ENCODE measurements around the gene PITRM1. TPM values are rescaled to one million over a fixed set of nuclear protein-coding genes. Genes with fewer than 3 reads are reported as not detected.

Gene PITRM1
- total RNA-seq, 5 donors from 2014 or later (not counting 1 experiment from before 2014, with no cell fraction given), result 73.9 to 89.5 (median 81.0) TPM

GRCh38 chr10:3115685-3116084 is 56.9 kb downstream of the PITRM1 start:
- H3K27me3 ChIP-seq (replicated peaks in 1 of 2; ENCODE audit: control insufficient read depth in 2 of 2, extremely low read depth in 1 of 2, insufficient read depth in 2 of 2, low read length in 1 of 2), result no peaks in the 10 kb centered on the region
- Mint-ChIP-seq H3K27ac (no peak overlapping the region), H3K9me3 (no peaks in the 10 kb centered on the region), H3K36me3 (peaks cover 73% of the 10 kb centered on the region), H3K27me3 (no peaks in the 10 kb centered on the region), H3K4me3 (no peak overlapping the region), H3K4me1 (no peaks in the 10 kb centered on the region)
- no peak overlapping the region for H3K4me3 ChIP-seq (ENCODE audit: control insufficient read depth in 1 of 2, extremely low read depth in 1 of 2, low read length in 1 of 2)
- H3K36me3 ChIP-seq (ENCODE audit: control insufficient read depth in 2 of 2, extremely low read depth in 1 of 2, insufficient read depth in 1 of 2, low read length in 1 of 2), result peaks cover 24 to 82% of the 10 kb centered on the region in 2 donors
- DNase-seq (no peak), ATAC-seq (replicated peaks in 1 of 4) (no peak)
- no peaks in the 10 kb centered on the region for H3K4me1 ChIP-seq (ENCODE audit: control insufficient read depth in 1 of 2, extremely low read depth in 1 of 2, insufficient read depth in 2 of 2, low read length in 2 of 2)
- ChIA-PET CTCF (no interaction called here), POLR2A (no interaction called here)
- no peaks in the 10 kb centered on the region for H3K9me3 ChIP-seq
- H3K27ac ChIP-seq (ENCODE audit: low read length), result no peak overlapping the region
- WGBS (ENCODE audit: insufficient coverage), result 100% methylated on average over 3 of the region's 8 CpGs

GRCh38 chr10:3113343-3113720 is 59.2 kb downstream of the PITRM1 start:
- peaks cover 82% of the 10 kb centered on the region for H3K36me3 Mint-ChIP-seq
- Histone ChIP-seq H3K27me3 (replicated peaks in 1 of 2; ENCODE audit: control insufficient read depth in 2 of 2, extremely low read depth in 1 of 2, insufficient read depth in 2 of 2, low read length in 1 of 2) (no peaks in the 10 kb centered on the region), H3K27ac (ENCODE audit: low read length) (no peak overlapping the region), H3K9me3 (no peaks in the 10 kb centered on the region), H3K4me1 (ENCODE audit: control insufficient read depth in 1 of 2, extremely low read depth in 1 of 2, insufficient read depth in 2 of 2, low read length in 2 of 2) (no peaks in the 10 kb centered on the region), H3K36me3 (ENCODE audit: control insufficient read depth in 2 of 2, extremely low read depth in 1 of 2, insufficient read depth in 1 of 2, low read length in 1 of 2) (peaks cover 18 to 84% of the 10 kb centered on the region in 2 donors), H3K4me3 (ENCODE audit: control insufficient read depth in 1 of 2, extremely low read depth in 1 of 2, low read length in 1 of 2) (no peak overlapping the region)
- WGBS (ENCODE audit: insufficient coverage), result 83% methylated on average over 14 of the region's 19 CpGs
- ATAC-seq (replicated peaks in 1 of 4) (no peak), DNase-seq (no peak)
- H3K27me3 Mint-ChIP-seq, result no peaks in the 10 kb centered on the region
- CTCF ChIA-PET, result no interaction called here
- POLR2A ChIA-PET, result no interaction called here
- H3K4me1 Mint-ChIP-seq, result no peaks in the 10 kb centered on the region
- no peak overlapping the region for H3K27ac Mint-ChIP-seq
- no peak overlapping the region for H3K4me3 Mint-ChIP-seq
- no peaks in the 10 kb centered on the region for H3K9me3 Mint-ChIP-seq

GRCh38 chr10:3111621-3112163 is 60.9 kb downstream of the PITRM1 start:
- POLR2A ChIA-PET, result no interaction called here
- Histone ChIP-seq H3K27me3 (replicated peaks in 1 of 2; ENCODE audit: control insufficient read depth in 2 of 2, extremely low read depth in 1 of 2, insufficient read depth in 2 of 2, low read length in 1 of 2) (no peaks in the 10 kb centered on the region), H3K9me3 (no peaks in the 10 kb centered on the region), H3K36me3 (ENCODE audit: control insufficient read depth in 2 of 2, extremely low read depth in 1 of 2, insufficient read depth in 1 of 2, low read length in 1 of 2) (peaks cover 28 to 86% of the 10 kb centered on the region in 2 donors), H3K4me1 (ENCODE audit: control insufficient read depth in 1 of 2, extremely low read depth in 1 of 2, insufficient read depth in 2 of 2, low read length in 2 of 2) (no peaks in the 10 kb centered on the region), H3K27ac (ENCODE audit: low read length) (no peak overlapping the region), H3K4me3 (ENCODE audit: control insufficient read depth in 1 of 2, extremely low read depth in 1 of 2, low read length in 1 of 2) (no peak overlapping the region)
- Mint-ChIP-seq H3K27ac (no peak overlapping the region), H3K9me3 (no peaks in the 10 kb centered on the region), H3K4me1 (no peaks in the 10 kb centered on the region), H3K4me3 (no peak overlapping the region), H3K36me3 (peaks cover 78% of the 10 kb centered on the region), H3K27me3 (no peaks in the 10 kb centered on the region)
- CTCF ChIA-PET, result no interaction called here
- no peak for ATAC-seq (replicated peaks in 1 of 4)
- WGBS (ENCODE audit: insufficient coverage), result 95% methylated on average over 6 of the region's 15 CpGs
- DNase-seq, result no peak

- Mint-ChIP-seq H3K36me3 (peaks cover 71% of the 10 kb centered on the region), H3K4me3 (no peak overlapping the region), H3K4me1 (no peaks in the 10 kb centered on the region), H3K9me3 (no peaks in the 10 kb centered on the region), H3K27ac (no peak overlapping the region), H3K27me3 (no peaks in the 10 kb centered on the region)
- DNase-seq (no peak), ATAC-seq (replicated peaks in 1 of 4) (no peak)
- Histone ChIP-seq H3K27me3 (replicated peaks in 1 of 2; ENCODE audit: control insufficient read depth in 2 of 2, extremely low read depth in 1 of 2, insufficient read depth in 2 of 2, low read length in 1 of 2) (no peaks in the 10 kb centered on the region), H3K27ac (ENCODE audit: low read length) (no peak overlapping the region), H3K4me3 (ENCODE audit: control insufficient read depth in 1 of 2, extremely low read depth in 1 of 2, low read length in 1 of 2) (no peak overlapping the region), H3K4me1 (ENCODE audit: control insufficient read depth in 1 of 2, extremely low read depth in 1 of 2, insufficient read depth in 2 of 2, low read length in 2 of 2) (no peaks in the 10 kb centered on the region), H3K36me3 (ENCODE audit: control insufficient read depth in 2 of 2, extremely low read depth in 1 of 2, insufficient read depth in 1 of 2, low read length in 1 of 2) (peaks cover 28 to 80% of the 10 kb centered on the region in 2 donors), H3K9me3 (no peaks in the 10 kb centered on the region)
- CTCF ChIA-PET, result interaction anchor here in 1 of 2 donors (0.7 kb wide), 1 partner anchor 9 kb away, joined by 5 read pairs; no protein-coding TSS in a partner anchor
- POLR2A ChIA-PET, result no interaction called here
- 92% methylated on average over 9 of the region's 9 CpGs for WGBS (ENCODE audit: insufficient coverage)
Measured at GRCh38 chr10:3110782-3111620, 61.6 kb downstream of the PITRM1 start.

GRCh38 chr10:3109633-3110032 is 62.9 kb downstream of the PITRM1 start:
- H3K27ac Mint-ChIP-seq, result no peak overlapping the region
- POLR2A ChIA-PET, result interaction anchor here in 1 of 2 donors (0.8 kb wide), 1 partner anchor 1683 kb away, joined by 3 read pairs; no protein-coding TSS in a partner anchor
- peaks cover 67% of the 10 kb centered on the region for H3K36me3 Mint-ChIP-seq
- H3K27me3 ChIP-seq (replicated peaks in 1 of 2; ENCODE audit: control insufficient read depth in 2 of 2, extremely low read depth in 1 of 2, insufficient read depth in 2 of 2, low read length in 1 of 2), result no peaks in the 10 kb centered on the region
- CTCF ChIA-PET, result no interaction called here
- DNase-seq (no peak), ATAC-seq (replicated peaks in 1 of 4) (no peak)
- no peaks in the 10 kb centered on the region for H3K4me1 Mint-ChIP-seq
- WGBS (ENCODE audit: insufficient coverage), result 86% methylated on average over 7 of the region's 12 CpGs
- no peak overlapping the region for H3K4me3 Mint-ChIP-seq
- H3K4me3 ChIP-seq (ENCODE audit: control insufficient read depth in 1 of 2, extremely low read depth in 1 of 2, low read length in 1 of 2), result no peak overlapping the region
- H3K9me3 Mint-ChIP-seq, result no peaks in the 10 kb centered on the region
- H3K4me1 ChIP-seq (ENCODE audit: control insufficient read depth in 1 of 2, extremely low read depth in 1 of 2, insufficient read depth in 2 of 2, low read length in 2 of 2), result no peaks in the 10 kb centered on the region
- H3K36me3 ChIP-seq (ENCODE audit: control insufficient read depth in 2 of 2, extremely low read depth in 1 of 2, insufficient read depth in 1 of 2, low read length in 1 of 2), result peaks cover 30 to 84% of the 10 kb centered on the region in 2 donors
- no peaks in the 10 kb centered on the region for H3K27me3 Mint-ChIP-seq
- H3K27ac ChIP-seq (ENCODE audit: low read length), result no peak overlapping the region
- no peaks in the 10 kb centered on the region for H3K9me3 ChIP-seq

- Histone ChIP-seq H3K4me3 (ENCODE audit: control insufficient read depth in 1 of 2, extremely low read depth in 1 of 2, low read length in 1 of 2) (no peak overlapping the region), H3K4me1 (ENCODE audit: control insufficient read depth in 1 of 2, extremely low read depth in 1 of 2, insufficient read depth in 2 of 2, low read length in 2 of 2) (no peaks in the 10 kb centered on the region), H3K36me3 (ENCODE audit: control insufficient read depth in 2 of 2, extremely low read depth in 1 of 2, insufficient read depth in 1 of 2, low read length in 1 of 2) (peaks cover 32 to 84% of the 10 kb centered on the region in 2 donors), H3K27me3 (replicated peaks in 1 of 2; ENCODE audit: control insufficient read depth in 2 of 2, extremely low read depth in 1 of 2, insufficient read depth in 2 of 2, low read length in 1 of 2) (no peaks in the 10 kb centered on the region), H3K27ac (ENCODE audit: low read length) (no peak overlapping the region), H3K9me3 (no peaks in the 10 kb centered on the region)
- Mint-ChIP-seq H3K4me3 (no peak overlapping the region), H3K27me3 (no peaks in the 10 kb centered on the region), H3K4me1 (no peaks in the 10 kb centered on the region), H3K9me3 (no peaks in the 10 kb centered on the region), H3K27ac (no peak overlapping the region), H3K36me3 (peaks cover 68% of the 10 kb centered on the region)
- POLR2A ChIA-PET, result no interaction called here
- over 99% methylated on average over 15 of the region's 21 CpGs for WGBS (ENCODE audit: insufficient coverage)
- DNase-seq, result no peak
- CTCF ChIA-PET, result no interaction called here
- no peak for ATAC-seq (replicated peaks in 1 of 4)
Measured at GRCh38 chr10:3109196-3109595, 63.4 kb downstream of the PITRM1 start.
